ENCODE results near the gene SPACA5B.
"Not testable (repeated sequence)": the region's sequence is repeated elsewhere in the genome, so short reads cannot be mapped to it uniquely, and the experiment has no call there.

SPACA5B gene

GRCh38 chrX:48130326-48130725, at the start of gene SPACA5B:
TSS of gene SPACA5B (plus strand) at chrX:48130626. CDS start at chrX:48130688, 62 bp downstream.
- DNase-seq (ENCODE audit: low spot score); POLR2A ChIA-PET (ENCODE audit: low non-redundant PET); CTCF ChIA-PET; H3K27ac ChIP-seq: not testable (repeated sequence)

GRCh38 chrX:48083212-48083611, 47.2 kb upstream of the SPACA5B start:
- DNase-seq (ENCODE audit: low spot score), result peak; percentile 68
- CTCF ChIA-PET, result interaction anchor here (0.6 kb wide), 1 partner anchor 128 kb away, joined by 4 read pairs; no protein-coding TSS in a partner anchor
- POLR2A ChIA-PET (ENCODE audit: low non-redundant PET), result no interaction called here
- no peak overlapping the region for H3K27ac ChIP-seq
- TF ChIP-seq, protein P1, sequence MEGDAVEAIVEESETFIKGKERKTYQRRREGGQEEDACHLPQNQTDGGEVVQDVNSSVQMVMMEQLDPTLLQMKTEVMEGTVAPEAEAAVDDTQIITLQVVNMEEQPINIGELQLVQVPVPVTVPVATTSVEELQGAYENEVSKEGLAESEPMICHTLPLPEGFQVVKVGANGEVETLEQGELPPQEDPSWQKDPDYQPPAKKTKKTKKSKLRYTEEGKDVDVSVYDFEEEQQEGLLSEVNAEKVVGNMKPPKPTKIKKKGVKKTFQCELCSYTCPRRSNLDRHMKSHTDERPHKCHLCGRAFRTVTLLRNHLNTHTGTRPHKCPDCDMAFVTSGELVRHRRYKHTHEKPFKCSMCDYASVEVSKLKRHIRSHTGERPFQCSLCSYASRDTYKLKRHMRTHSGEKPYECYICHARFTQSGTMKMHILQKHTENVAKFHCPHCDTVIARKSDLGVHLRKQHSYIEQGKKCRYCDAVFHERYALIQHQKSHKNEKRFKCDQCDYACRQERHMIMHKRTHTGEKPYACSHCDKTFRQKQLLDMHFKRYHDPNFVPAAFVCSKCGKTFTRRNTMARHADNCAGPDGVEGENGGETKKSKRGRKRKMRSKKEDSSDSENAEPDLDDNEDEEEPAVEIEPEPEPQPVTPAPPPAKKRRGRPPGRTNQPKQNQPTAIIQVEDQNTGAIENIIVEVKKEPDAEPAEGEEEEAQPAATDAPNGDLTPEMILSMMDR (conservative IDR thresholded peaks at IDR 0.05; ENCODE audit: low read depth), result peak; percentile 53

DNA sequence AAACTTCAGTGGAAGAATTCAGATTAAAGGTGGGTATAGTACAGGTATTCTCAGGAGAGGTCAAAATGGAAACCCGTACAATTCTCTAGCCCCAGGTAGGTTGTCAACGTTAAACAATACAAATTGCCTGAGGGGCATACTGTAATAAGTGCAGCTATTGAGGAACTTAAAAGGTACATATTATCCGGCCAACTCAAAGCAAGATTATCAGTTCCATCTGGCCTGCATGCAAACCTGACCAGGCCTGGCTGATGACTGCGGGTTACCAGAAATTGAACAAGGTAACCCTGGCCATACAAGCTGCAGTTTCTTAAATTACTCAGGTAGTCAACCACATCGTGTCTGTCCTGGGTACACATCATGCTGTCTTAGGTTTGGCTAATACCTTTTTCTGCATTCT, 46.7 kb upstream of the SPACA5B start:
- ChIA-PET CTCF (interaction anchor here (0.6 to 0.8 kb wide), 2 partner anchors 128 to 582 kb away, joined by 4 read pairs; no protein-coding TSS in a partner anchor), POLR2A (ENCODE audit: low non-redundant PET) (no interaction called here)
- TF ChIP-seq, protein P1 (conservative IDR thresholded peaks at IDR 0.05; ENCODE audit: low read depth), result no peak
- DNase-seq (ENCODE audit: low spot score), result no peak
- no peak overlapping the region for H3K27ac ChIP-seq

DNA sequence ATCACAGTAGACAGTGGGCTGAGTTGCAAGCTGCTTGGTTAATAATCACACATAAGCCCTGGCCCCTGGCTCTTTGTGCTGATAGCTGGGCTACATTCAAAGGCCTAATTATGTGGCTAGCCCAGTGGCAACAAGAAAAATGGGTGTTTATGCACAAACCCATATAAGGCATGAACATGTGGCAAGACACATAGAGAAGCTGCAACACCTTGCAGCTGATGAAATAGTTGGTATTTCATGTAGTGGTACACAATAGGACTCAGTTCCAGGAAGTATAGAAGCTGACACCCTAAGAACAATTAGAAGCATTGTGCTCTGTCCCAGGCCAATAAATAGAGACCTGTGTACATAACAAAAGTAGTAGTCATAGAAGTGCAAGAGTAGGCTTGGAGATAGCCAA, 44.3 kb upstream of the SPACA5B start:
- CTCF ChIA-PET, result no interaction called here
- POLR2A ChIA-PET (ENCODE audit: low non-redundant PET), result no interaction called here
- DNase-seq (ENCODE audit: low spot score), result no peak
- no peak overlapping the region for H3K27ac ChIP-seq
- TF ChIP-seq, protein P1 (conservative IDR thresholded peaks at IDR 0.05; ENCODE audit: low read depth), result no peak

DNA sequence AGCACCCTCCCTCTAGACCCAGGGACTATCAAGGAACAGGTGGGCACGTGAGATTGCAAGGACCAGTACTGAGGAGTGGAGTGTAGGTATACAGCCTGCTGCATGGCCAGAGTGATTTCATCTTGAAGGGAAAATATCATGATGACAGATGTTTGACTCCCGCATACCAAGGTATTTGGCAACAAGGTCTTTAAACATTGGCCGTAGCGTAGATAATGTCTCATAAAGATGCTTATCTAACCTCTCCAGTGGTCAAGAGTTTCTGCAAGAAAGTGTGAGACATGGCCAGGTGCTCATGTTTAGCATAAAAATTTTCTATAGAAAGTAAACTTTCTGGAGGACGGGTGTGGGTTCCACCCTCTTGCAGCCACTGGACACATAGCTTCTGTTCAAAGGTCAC, 40.3 kb upstream of the SPACA5B start:
- H3K27ac ChIP-seq, result no peak overlapping the region
- no peak for DNase-seq (ENCODE audit: low spot score)
- ChIA-PET POLR2A (ENCODE audit: low non-redundant PET) (no interaction called here), CTCF (interaction anchor here (0.6 kb wide), 1 partner anchor 68 kb away, joined by 6 read pairs; no protein-coding TSS in a partner anchor)
- TF ChIP-seq, protein P1 (conservative IDR thresholded peaks at IDR 0.05; ENCODE audit: low read depth), result no peak

- CTCF ChIA-PET; POLR2A ChIA-PET (ENCODE audit: low non-redundant PET): not testable (repeated sequence)
Measured at GRCh38 chrX:48092558-48092957, 37.9 kb upstream of the SPACA5B start.

DNA sequence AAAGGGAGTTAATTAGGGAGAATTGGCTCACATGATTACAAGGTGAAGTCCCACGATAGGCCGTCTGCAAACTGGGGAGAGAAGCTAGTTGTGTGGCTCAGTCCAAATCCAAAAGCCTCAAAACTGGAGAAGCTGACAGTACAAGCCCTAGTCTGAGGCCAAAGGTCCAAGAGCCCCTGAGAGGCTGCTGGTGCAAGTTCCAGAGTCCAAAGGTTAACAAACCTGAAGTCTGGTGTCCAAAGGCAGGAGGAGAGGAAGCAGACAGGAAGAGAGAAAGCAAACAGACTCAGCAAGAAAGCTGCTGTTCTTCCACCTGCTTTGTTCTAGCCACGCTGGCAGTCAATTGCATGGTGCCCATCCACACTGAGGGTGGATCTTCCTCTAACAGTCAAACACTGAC, 29.0 kb upstream of the SPACA5B start:
- TF ChIP-seq, protein P1 (conservative IDR thresholded peaks at IDR 0.05; ENCODE audit: low read depth), result no peak
- H3K27ac ChIP-seq, result no peak overlapping the region
- ChIA-PET CTCF (no interaction called here), POLR2A (ENCODE audit: low non-redundant PET) (no interaction called here)
- DNase-seq (ENCODE audit: low spot score), result no peak

More at GRCh38 chrX:48092558-48092957, 37.9 kb upstream of the SPACA5B start:
- not testable (repeated sequence) for DNase-seq (ENCODE audit: low spot score); H3K27ac ChIP-seq

GRCh38 chrX:48102874-48103374, 27.5 kb upstream of the SPACA5B start:
- no peak overlapping the region for H3K27ac ChIP-seq
- DNase-seq (ENCODE audit: low spot score), result no peak
- TF ChIP-seq, protein P1 (conservative IDR thresholded peaks at IDR 0.05; ENCODE audit: low read depth), result no peak
- ChIA-PET POLR2A (ENCODE audit: low non-redundant PET) (no interaction called here), CTCF (no interaction called here)
